GM23248 (cell line): ENCODE data around the gene ZBTB20.

ENCODE experiments used
- EZH2 ChIP-seq: fragments of 200-600 bp; sonication (generic); IDR thresholded peaks from 2 replicates; pipeline ENCODE4 v1.6.1; 2018; ENCODE audit warnings: antibody characterized with exemption, mild to moderate bottlenecking; ENCODE audit not compliant: insufficient read depth, poor library complexity, severe bottlenecking
- EZH2phosphoT487 ChIP-seq: fragments of 200-600 bp; sonication (generic); IDR thresholded peaks from 2 replicates; pipeline ENCODE4 v1.6.1; 2018; ENCODE audit warnings: antibody characterized with exemption, moderate library complexity, mild to moderate bottlenecking, low read depth; ENCODE audit not compliant: insufficient read depth

DNA sequence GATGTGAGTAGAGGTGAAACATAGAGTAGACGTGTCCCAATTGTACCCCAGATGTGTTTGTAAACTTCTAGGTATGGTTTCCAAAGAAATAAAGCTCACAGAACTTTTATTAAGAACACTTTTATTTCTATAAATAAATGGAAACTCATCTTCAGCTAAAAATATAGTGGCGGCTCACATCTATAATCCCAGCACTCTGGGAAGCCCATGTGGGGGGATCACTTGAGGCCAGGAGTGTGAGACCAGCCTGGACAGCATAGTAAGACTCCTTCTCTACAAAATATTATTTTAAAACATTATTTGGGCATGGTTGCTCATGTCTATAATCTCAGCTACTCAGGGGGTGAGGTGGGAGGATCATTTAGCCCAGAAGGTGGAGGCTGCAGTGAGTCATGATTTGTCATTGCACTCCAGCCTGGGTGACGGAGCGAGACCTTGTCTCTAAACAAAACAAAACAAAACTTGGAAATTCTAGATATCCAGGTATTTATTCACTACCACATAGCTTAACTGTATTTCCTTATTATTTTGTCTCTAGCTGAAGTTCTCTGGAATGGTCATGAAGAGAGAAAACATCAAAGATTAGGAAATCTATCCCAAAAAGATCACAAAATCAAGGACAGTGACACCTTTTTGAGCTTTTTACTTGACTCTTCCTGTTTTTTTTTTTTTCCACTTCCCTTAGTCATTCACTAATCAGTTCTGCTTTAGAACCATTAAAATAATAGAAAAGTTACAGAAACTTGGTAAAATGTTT is 595.1 kb downstream of the ZBTB20 start:
- TF ChIP-seq EZH2 (no peak), EZH2phosphoT487 (no peak)
